Measurements from ENCODE around the gene WDR81.
"Not testable (repeated sequence)": the region's sequence is repeated elsewhere in the genome, so short reads cannot be mapped to it uniquely, and the experiment has no call there.

WDR81 gene

GRCh38 chr17:1755827-1756262 is 31.3 kb downstream of the WDR81 start:
- no peak for DNase-seq

GRCh38 chr17:1758807-1759206 is 34.3 kb downstream of the WDR81 start:
- no peak for DNase-seq

GRCh38 chr17:1759529-1759928 is 35.0 kb downstream of the WDR81 start:
- no peak for DNase-seq

- DNase-seq, result no peak
Measured at GRCh38 chr17:1762233-1762900, 37.9 kb downstream of the WDR81 start.

- DNase-seq, result no peak
Measured at GRCh38 chr17:1762901-1763898, 38.7 kb downstream of the WDR81 start.

- DNase-seq, result no peak
Measured at GRCh38 chr17:1764284-1764683, 39.8 kb downstream of the WDR81 start.

GRCh38 chr17:1764705-1765104 is 40.2 kb downstream of the WDR81 start:
- not testable (repeated sequence) for DNase-seq

- DNase-seq, result no peak
Measured at GRCh38 chr17:1765576-1765975, 41.1 kb downstream of the WDR81 start.

GRCh38 chr17:1766382-1767135 is 42.1 kb downstream of the WDR81 start:
- no peak for DNase-seq

- no peak for DNase-seq
Measured at GRCh38 chr17:1767358-1767757, 42.9 kb downstream of the WDR81 start.

- no peak for DNase-seq
Measured at GRCh38 chr17:1769822-1770477, 45.4 kb downstream of the WDR81 start.

- DNase-seq, result not testable (repeated sequence)
Measured at GRCh38 chr17:1773000-1773695, 48.6 kb downstream of the WDR81 start.

GRCh38 chr17:1773696-1774181 is 49.2 kb downstream of the WDR81 start:
- no peak for DNase-seq

GRCh38 chr17:1774390-1775176 is 50.1 kb downstream of the WDR81 start:
- DNase-seq, result no peak

- DNase-seq, result no peak
Measured at GRCh38 chr17:1776328-1776727, 51.8 kb downstream of the WDR81 start.

- no peak for DNase-seq
Measured at GRCh38 chr17:1776857-1777256, 52.4 kb downstream of the WDR81 start.

- DNase-seq, result no peak
Measured at GRCh38 chr17:1779571-1780131, 55.1 kb downstream of the WDR81 start.

- DNase-seq, result no peak
Measured at GRCh38 chr17:1782171-1782567, 57.7 kb downstream of the WDR81 start.

GRCh38 chr17:1783271-1783670 is 58.8 kb downstream of the WDR81 start:
- DNase-seq, result no peak

GRCh38 chr17:1783834-1784611 is 59.5 kb downstream of the WDR81 start:
- DNase-seq, result no peak
